Natural killer cell treated with Interleukin-12 subunit alpha and Interleukin-12 subunit beta and Interleukin-15 and Interleukin-18, amount 100 ng/mL, for 72 hours (primary cell): ENCODE measurements around the gene GLYR1. TPM values are rescaled to one million over a fixed set of nuclear protein-coding genes. Genes with fewer than 3 reads are reported as not detected.
A peak's percentile ranks its signal among the peaks of the same experiment; 100 is the strongest.

Experiments
- ATAC-seq, 2 donors: fragments of 150-1000 bp; cut with Tn5 transposase in 1 of 2; sonication (Bioruptor Pico), chemical (Tn5 transposase) in 1 of 2; 2 replicates each; pipeline ENCODE4 v1.10.0; 2021
- DNase-seq: peaks from one replicate; pipeline ENCODE4 v3.0.0; 2022; ENCODE audit warnings: low spot score
- H3K27ac Mint-ChIP-seq, 2 donors: 1 replicate in 1 of 2; 2 replicates in 1 of 2; pipeline ENCODE4 v1.8.0; 2022; ENCODE audit warnings: mixed read lengths in 2 of 2, mild to moderate bottlenecking in 1 of 2, moderate library complexity in 1 of 2
- H3K27me3 Mint-ChIP-seq, 2 donors: 1 replicate in 1 of 2; 2 replicates in 1 of 2; pipeline ENCODE4 v1.8.0; 2022; ENCODE audit warnings: mixed read lengths in 2 of 2
- H3K36me3 Mint-ChIP-seq: one replicate; pipeline ENCODE4 v1.8.0; 2022; ENCODE audit warnings: mixed read lengths
- H3K4me1 Mint-ChIP-seq, 2 donors: 1 replicate in 1 of 2; 2 replicates in 1 of 2; pipeline ENCODE4 v1.8.0; 2022; ENCODE audit warnings: low read depth in 2 of 2, mixed read lengths in 2 of 2, mild to moderate bottlenecking in 1 of 2
- H3K4me3 Mint-ChIP-seq: one replicate; pipeline ENCODE4 v1.8.0; 2022; ENCODE audit warnings: mixed read lengths
- H3K9me3 Mint-ChIP-seq: 2 replicates; pipeline ENCODE4 v1.8.0; 2022; ENCODE audit warnings: mixed read lengths
- total RNA-seq, 2 donors: library from RNA; stranded (reverse); gene quantifications; one replicate each; pipeline ENCODE4 v1.2.3, GENCODE V29; 2022

Gene GLYR1
- total RNA-seq, 2 donors from 2014 or later = 126 to 156 TPM

- no peaks in the 10 kb centered on the region for H3K36me3 Mint-ChIP-seq
- no peaks in the 10 kb centered on the region for H3K27me3 Mint-ChIP-seq
- no peaks in the 10 kb centered on the region for H3K9me3 Mint-ChIP-seq
- H3K4me3 Mint-ChIP-seq = no peak overlapping the region
- no peak for ATAC-seq
- H3K4me1 Mint-ChIP-seq = peaks cover 12 to 28% of the 10 kb centered on the region in 2 donors
- no peak for DNase-seq
- peak overlapping the region in 1 of 2 donors; percentile 15 for H3K27ac Mint-ChIP-seq
These were observed 22.2 kb upstream of the GLYR1 start for GRCh38 chr16:4869147-4869805.

- Mint-ChIP-seq H3K4me1 (peaks cover 12 to 30% of the 10 kb centered on the region in 2 donors), H3K9me3 (no peaks in the 10 kb centered on the region), H3K27ac (peak overlapping the region in 1 of 2 donors; percentile 15), H3K27me3 (no peaks in the 10 kb centered on the region), H3K4me3 (no peak overlapping the region), H3K36me3 (no peaks in the 10 kb centered on the region)
- ATAC-seq (no peak), DNase-seq (no peak)
These were observed 21.4 kb upstream of the GLYR1 start for GRCh38 chr16:4868535-4868934.

- DNase-seq (no peak), ATAC-seq (no peak)
- H3K27ac Mint-ChIP-seq = peak overlapping the region in 1 of 2 donors; percentile 15
- no peaks in the 10 kb centered on the region for H3K27me3 Mint-ChIP-seq
- H3K9me3 Mint-ChIP-seq = no peaks in the 10 kb centered on the region
- no peaks in the 10 kb centered on the region for H3K36me3 Mint-ChIP-seq
- H3K4me1 Mint-ChIP-seq = peaks cover 12 to 31% of the 10 kb centered on the region in 2 donors
- no peak overlapping the region for H3K4me3 Mint-ChIP-seq
These were observed 20.9 kb upstream of the GLYR1 start for GRCh38 chr16:4868026-4868425.

GRCh38 chr16:4866586-4866985, 19.5 kb upstream of the GLYR1 start:
- H3K27ac Mint-ChIP-seq = no peak overlapping the region
- no peaks in the 10 kb centered on the region for H3K27me3 Mint-ChIP-seq
- DNase-seq = no peak
- H3K9me3 Mint-ChIP-seq = no peaks in the 10 kb centered on the region
- no peaks in the 10 kb centered on the region for H3K36me3 Mint-ChIP-seq
- H3K4me1 Mint-ChIP-seq = peaks cover 12 to 34% of the 10 kb centered on the region in 2 donors
- ATAC-seq = no peak
- no peak overlapping the region for H3K4me3 Mint-ChIP-seq

GRCh38 chr16:4865231-4865860, 18.3 kb upstream of the GLYR1 start:
- H3K4me1 Mint-ChIP-seq = peaks cover 12 to 27% of the 10 kb centered on the region in 2 donors
- H3K9me3 Mint-ChIP-seq = no peaks in the 10 kb centered on the region
- H3K27me3 Mint-ChIP-seq = no peaks in the 10 kb centered on the region
- no peak overlapping the region for H3K27ac Mint-ChIP-seq
- no peak overlapping the region for H3K4me3 Mint-ChIP-seq
- peaks cover 2% of the 10 kb centered on the region for H3K36me3 Mint-ChIP-seq
- no peak for DNase-seq
- ATAC-seq = no peak

- H3K4me1 Mint-ChIP-seq = peaks cover 12 to 26% of the 10 kb centered on the region in 2 donors
- no peaks in the 10 kb centered on the region for H3K27me3 Mint-ChIP-seq
These were observed 17.6 kb upstream of the GLYR1 start for GRCh38 chr16:4864728-4865127.

GRCh38 chr16:4862639-4863038, 15.6 kb upstream of the GLYR1 start:
- ATAC-seq (no peak), DNase-seq (no peak)
- Mint-ChIP-seq H3K4me3 (no peak overlapping the region), H3K36me3 (peaks cover 27% of the 10 kb centered on the region), H3K4me1 (peaks cover 12 to 22% of the 10 kb centered on the region in 2 donors), H3K27me3 (no peaks in the 10 kb centered on the region), H3K9me3 (no peaks in the 10 kb centered on the region), H3K27ac (no peak overlapping the region)

More at GRCh38 chr16:4864728-4865127, 17.6 kb upstream of the GLYR1 start:
- H3K9me3 Mint-ChIP-seq = no peaks in the 10 kb centered on the region
- H3K36me3 Mint-ChIP-seq = peaks cover 7% of the 10 kb centered on the region
- ATAC-seq (no peak), DNase-seq (no peak)
- H3K4me3 Mint-ChIP-seq = no peak overlapping the region
- no peak overlapping the region for H3K27ac Mint-ChIP-seq

GRCh38 chr16:4860727-4861342, 13.7 kb upstream of the GLYR1 start:
- H3K27ac Mint-ChIP-seq = no peak overlapping the region
- H3K4me1 Mint-ChIP-seq = peaks cover 0 to 11% of the 10 kb centered on the region in 2 donors
- DNase-seq = no peak
- H3K36me3 Mint-ChIP-seq = peaks cover 27% of the 10 kb centered on the region
- no peaks in the 10 kb centered on the region for H3K9me3 Mint-ChIP-seq
- no peak overlapping the region for H3K4me3 Mint-ChIP-seq
- ATAC-seq = no peak
- no peaks in the 10 kb centered on the region for H3K27me3 Mint-ChIP-seq

GRCh38 chr16:4859900-4860255, 12.8 kb upstream of the GLYR1 start:
- peaks cover 27% of the 10 kb centered on the region for H3K36me3 Mint-ChIP-seq
- peaks cover 0 to 11% of the 10 kb centered on the region in 2 donors for H3K4me1 Mint-ChIP-seq
- ATAC-seq (no peak), DNase-seq (no peak)
- no peak overlapping the region for H3K4me3 Mint-ChIP-seq
- H3K9me3 Mint-ChIP-seq = no peaks in the 10 kb centered on the region
- H3K27me3 Mint-ChIP-seq = no peaks in the 10 kb centered on the region
- H3K27ac Mint-ChIP-seq = no peak overlapping the region

- Mint-ChIP-seq H3K27me3 (no peaks in the 10 kb centered on the region), H3K27ac (no peak overlapping the region), H3K9me3 (no peaks in the 10 kb centered on the region), H3K4me3 (no peak overlapping the region), H3K36me3 (peaks cover 27% of the 10 kb centered on the region), H3K4me1 (peaks cover 0 to 8% of the 10 kb centered on the region in 2 donors)
- DNase-seq (no peak), ATAC-seq (no peak)
These were observed 12.3 kb upstream of the GLYR1 start for GRCh38 chr16:4859190-4859899.

GRCh38 chr16:4855804-4856203, 8.7 kb upstream of the GLYR1 start:
- ATAC-seq (no peak), DNase-seq (no peak)
- Mint-ChIP-seq H3K4me3 (no peak overlapping the region), H3K9me3 (no peaks in the 10 kb centered on the region), H3K27me3 (no peaks in the 10 kb centered on the region), H3K27ac (no peak overlapping the region), H3K4me1 (peaks cover 8 to 13% of the 10 kb centered on the region in 2 donors), H3K36me3 (peaks cover 27% of the 10 kb centered on the region)

GRCh38 chr16:4855371-4855770, 8.3 kb upstream of the GLYR1 start:
- H3K27me3 Mint-ChIP-seq = no peaks in the 10 kb centered on the region
- H3K9me3 Mint-ChIP-seq = no peaks in the 10 kb centered on the region
- ATAC-seq = no peak
- peaks cover 13 to 14% of the 10 kb centered on the region in 2 donors for H3K4me1 Mint-ChIP-seq
- H3K36me3 Mint-ChIP-seq = peaks cover 26% of the 10 kb centered on the region
- no peak overlapping the region for H3K4me3 Mint-ChIP-seq
- no peak for DNase-seq
- H3K27ac Mint-ChIP-seq = no peak overlapping the region

- Mint-ChIP-seq H3K4me3 (no peak overlapping the region), H3K36me3 (no peaks in the 10 kb centered on the region), H3K27me3 (no peaks in the 10 kb centered on the region), H3K4me1 (peaks cover 31% of the 10 kb centered on the region in 2 donors), H3K9me3 (no peaks in the 10 kb centered on the region), H3K27ac (no peak overlapping the region)
- ATAC-seq (no peak), DNase-seq (no peak)
These were observed 5.3 kb upstream of the GLYR1 start for GRCh38 chr16:4852221-4852872.
